H1 (cell line): ENCODE data around the gene POC1B.

Experiments used
- EZH2 ChIP-seq: fragments of 200-600 bp; sonication (generic); IDR thresholded peaks from 2 replicates; pipeline ENCODE4 v1.7.1; 2012; ENCODE audit warnings: low read depth, mild to moderate bottlenecking, moderate library complexity, low read length, inconsistent platforms; ENCODE audit not compliant: severe bottlenecking
- JUND ChIP-seq: IDR thresholded peaks from 2 replicates; pipeline ENCODE4 v1.6.1; 2011; ENCODE audit warnings: mild to moderate bottlenecking, improper control_type of control experiment, low read length
- POLR2A ChIP-seq, 2 experiments: IDR thresholded peaks; 1 replicate in 1 of 2; 2 replicates in 1 of 2; pipeline ENCODE4 v1.6.1; 2011; ENCODE audit warnings: low read depth in 2 of 2, low read length in 2 of 2, mild to moderate bottlenecking in 2 of 2; ENCODE audit errors: control extremely low read depth in 1 of 2
- ZNF274 ChIP-seq: IDR thresholded peaks from 2 replicates; pipeline ENCODE4 v1.7.0; 2012; ENCODE audit warnings: low read length, borderline replicate concordance; ENCODE audit errors: extremely low read depth
- TF ChIP-seq, protein P1 (sequence below), 3 experiments: IDR thresholded peaks; 1 replicate in 2 of 3; 2 replicates in 1 of 3; pipeline versions ENCODE4 v1.5.1 to v1.6.1; 2011; ENCODE audit warnings: low read length in 3 of 3, mild to moderate bottlenecking in 3 of 3, inconsistent platforms in 2 of 3, low read depth in 1 of 3, moderate library complexity in 1 of 3; ENCODE audit not compliant: insufficient read depth in 1 of 3; ENCODE audit errors: control extremely low read depth in 1 of 3
- TF ChIP-seq, protein P2 (sequence below): IDR thresholded peaks from 2 replicates; pipeline ENCODE4 v1.6.1; 2012; ENCODE audit warnings: inconsistent platforms

DNA sequence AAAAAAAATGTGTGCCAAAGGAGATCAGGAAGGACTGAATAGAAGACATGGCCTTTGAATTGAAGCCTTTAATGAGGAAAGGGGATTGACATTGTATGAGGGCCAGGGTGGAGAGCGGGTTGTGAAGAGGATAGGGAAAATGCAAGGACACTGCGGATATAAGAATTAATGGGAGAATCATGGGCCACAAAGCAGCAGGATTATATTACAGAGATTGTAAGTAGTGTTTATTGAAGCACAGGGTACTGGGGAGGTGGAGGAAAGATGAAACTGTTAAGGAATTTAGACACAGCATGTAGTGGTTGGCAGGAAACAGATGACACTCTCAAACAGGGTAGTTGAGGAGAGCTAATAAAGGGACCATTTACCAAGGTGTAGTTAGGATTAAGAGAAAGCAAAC, 16.4 kb upstream of the POC1B start:
- no peak for TF ChIP-seq EZH2
- TF ChIP-seq, protein P1, sequence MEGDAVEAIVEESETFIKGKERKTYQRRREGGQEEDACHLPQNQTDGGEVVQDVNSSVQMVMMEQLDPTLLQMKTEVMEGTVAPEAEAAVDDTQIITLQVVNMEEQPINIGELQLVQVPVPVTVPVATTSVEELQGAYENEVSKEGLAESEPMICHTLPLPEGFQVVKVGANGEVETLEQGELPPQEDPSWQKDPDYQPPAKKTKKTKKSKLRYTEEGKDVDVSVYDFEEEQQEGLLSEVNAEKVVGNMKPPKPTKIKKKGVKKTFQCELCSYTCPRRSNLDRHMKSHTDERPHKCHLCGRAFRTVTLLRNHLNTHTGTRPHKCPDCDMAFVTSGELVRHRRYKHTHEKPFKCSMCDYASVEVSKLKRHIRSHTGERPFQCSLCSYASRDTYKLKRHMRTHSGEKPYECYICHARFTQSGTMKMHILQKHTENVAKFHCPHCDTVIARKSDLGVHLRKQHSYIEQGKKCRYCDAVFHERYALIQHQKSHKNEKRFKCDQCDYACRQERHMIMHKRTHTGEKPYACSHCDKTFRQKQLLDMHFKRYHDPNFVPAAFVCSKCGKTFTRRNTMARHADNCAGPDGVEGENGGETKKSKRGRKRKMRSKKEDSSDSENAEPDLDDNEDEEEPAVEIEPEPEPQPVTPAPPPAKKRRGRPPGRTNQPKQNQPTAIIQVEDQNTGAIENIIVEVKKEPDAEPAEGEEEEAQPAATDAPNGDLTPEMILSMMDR (IDR thresholded peaks at IDR 0.05; ENCODE audit: control extremely low read depth in 1 of 3, insufficient read depth in 1 of 3, low read depth in 1 of 3, low read length in 3 of 3) = no peak
- no peak for TF ChIP-seq JUND
- TF ChIP-seq POLR2A (IDR thresholded peaks at IDR 0.05; ENCODE audit: control extremely low read depth in 1 of 2, low read depth in 2 of 2, low read length in 2 of 2) = no peak
- TF ChIP-seq, protein P2, sequence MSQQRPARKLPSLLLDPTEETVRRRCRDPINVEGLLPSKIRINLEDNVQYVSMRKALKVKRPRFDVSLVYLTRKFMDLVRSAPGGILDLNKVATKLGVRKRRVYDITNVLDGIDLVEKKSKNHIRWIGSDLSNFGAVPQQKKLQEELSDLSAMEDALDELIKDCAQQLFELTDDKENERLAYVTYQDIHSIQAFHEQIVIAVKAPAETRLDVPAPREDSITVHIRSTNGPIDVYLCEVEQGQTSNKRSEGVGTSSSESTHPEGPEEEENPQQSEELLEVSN = no peak
- TF ChIP-seq ZNF274 = no peak
